Psoas muscle (tissue), 8 donors: ENCODE data around the gene RARB. TPM values are rescaled to one million over a fixed set of nuclear protein-coding genes. Genes with fewer than 3 reads are reported as not detected.

Source experiments
- ATAC-seq, 4 donors: fragments of 200-7000 bp; cut with Tn5 transposase; one replicate each; pipeline ENCODE4 v1.9.1; 2020; ENCODE audit warnings: moderate library complexity in 3 of 4, mild to moderate bottlenecking in 2 of 4
- DNase-seq, 2 donors: peaks; one replicate each; pipeline ENCODE4 v3.0.0-alpha.2; 2020
- H3K27ac ChIP-seq: fragments of 200-600 bp; one replicate; pipeline ENCODE4 v1.8.0; 2022
- H3K27me3 ChIP-seq, 3 donors: fragments of 200-600 bp in 1 of 3; one replicate each; pipeline versions ENCODE4 v1.6.1 to v1.8.0; 2013 to 2022; ENCODE audit warnings: low read length in 2 of 3, mild to moderate bottlenecking in 2 of 3, moderate library complexity in 1 of 3; ENCODE audit not compliant: insufficient read depth in 3 of 3
- H3K36me3 ChIP-seq, 2 donors: fragments of 200-600 bp in 1 of 2; one replicate each; pipeline versions ENCODE4 v1.6.1 to v1.8.0; 2013 to 2022; ENCODE audit warnings: low read depth in 1 of 2, mild to moderate bottlenecking in 1 of 2, moderate library complexity in 1 of 2; ENCODE audit not compliant: insufficient read depth in 1 of 2
- H3K4me1 ChIP-seq: fragments of 200-600 bp; one replicate; pipeline ENCODE4 v1.8.0; 2022
- H3K4me3 ChIP-seq: fragments of 200-600 bp; one replicate; pipeline ENCODE4 v1.8.0; 2022; ENCODE audit warnings: mild to moderate bottlenecking
- H3K9me3 ChIP-seq: fragments of 200-600 bp; one replicate; pipeline ENCODE4 v1.8.0; 2022
- WGBS, 3 donors: extraction: QIAGEN DNeasy Blood & Tissue Kit; methylation state at CpG; one replicate each; pipeline versions ENCODE4 v1.1.6 to v1.1.7; 2013; 5-methylcytosine and 5-hydroxymethylcytosine counted together
- intact Hi-C, 2 donors: fragments of 100-400 bp; cut with DNase I; formaldehyde crosslinking; loops; one replicate each; pipeline versions ENCODE4 v1.11.0 to v1.14.2; 2022
- polyA plus RNA-seq, 3 donors: library from polyadenylated mRNA; stranded (reverse); fragments of 200-250 nt; gene quantifications; one replicate each; pipeline ENCODE4 v1.2.3, GENCODE V29; 2013
- total RNA-seq, 4 donors: library from RNA; stranded (reverse); fragmentation: NEBNext Ultra II Directional in 2 of 4; extraction: Animal tissue kit (Norgen Biotek cat#: 25700) in 2 of 4; gene quantifications; one replicate each; pipeline versions ENCODE4 v1.2.1 to v1.2.4, GENCODE V29; 2021 to 2023
- TF ChIP-seq, protein P1 (sequence below): fragments of 200-600 bp; IDR thresholded peaks from one replicate; pipeline ENCODE4 v1.8.0; 2022; ENCODE audit warnings: antibody characterized with exemption
- donor health status: healthy with polysubstance abuse.
- donor health status: DM: no; HTN: no; CAD: no; lungs with moderate emphysema.
- donor health status: Bipolar disorder and iron deficiency.
- donor health status: healthy.
- donor health status: DM: yes; HTN: yes; CAD: no.
- donor health status: DM: no; HTN: no; CAD: no.
- donor health status: DM: no; HTN: no; CAD: no.
- donor health status: DM: yes; HTN: yes; CAD: no.

Gene RARB
- total and polyA plus RNA-seq, 7 donors: 1.1 to 5.4 (median 1.9) TPM

GRCh38 chr3:25444273-25444672, 16.2 kb downstream of the RARB start:
- no peak for ATAC-seq
- peaks cover 7% of the 10 kb centered on the region for H3K4me1 ChIP-seq

DNA sequence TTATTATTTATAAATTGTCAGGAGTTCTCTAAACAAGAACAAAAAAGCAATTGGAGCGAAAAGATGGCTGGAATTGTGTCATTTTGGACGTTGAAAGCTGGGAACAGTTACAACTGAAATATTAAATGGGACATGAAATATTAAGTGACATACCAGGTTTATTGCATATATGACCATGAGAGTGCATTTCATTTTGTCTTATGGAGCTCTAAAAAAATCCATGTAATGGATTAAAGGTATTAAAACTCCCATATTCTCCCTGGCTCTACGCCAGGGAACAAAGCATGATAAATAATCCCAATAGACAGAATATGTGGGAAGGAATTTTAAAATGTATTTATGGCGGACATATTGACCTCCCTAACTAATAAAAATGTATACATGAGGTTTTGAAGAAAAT, 17.7 kb downstream of the RARB start:
- Histone ChIP-seq H3K9me3 (no peaks in the 10 kb centered on the region), H3K4me3 (no peak overlapping the region), H3K4me1 (peaks cover 19% of the 10 kb centered on the region), H3K36me3 (no peaks in the 10 kb centered on the region), H3K27me3 (no peaks in the 10 kb centered on the region), H3K27ac (no peak overlapping the region)
- ATAC-seq (no peak), DNase-seq (no peak)
- 68 to 75% (median 70%) methylated on average over 4 of the region's 4 CpGs for WGBS, 3 donors
- TF ChIP-seq, protein P1, sequence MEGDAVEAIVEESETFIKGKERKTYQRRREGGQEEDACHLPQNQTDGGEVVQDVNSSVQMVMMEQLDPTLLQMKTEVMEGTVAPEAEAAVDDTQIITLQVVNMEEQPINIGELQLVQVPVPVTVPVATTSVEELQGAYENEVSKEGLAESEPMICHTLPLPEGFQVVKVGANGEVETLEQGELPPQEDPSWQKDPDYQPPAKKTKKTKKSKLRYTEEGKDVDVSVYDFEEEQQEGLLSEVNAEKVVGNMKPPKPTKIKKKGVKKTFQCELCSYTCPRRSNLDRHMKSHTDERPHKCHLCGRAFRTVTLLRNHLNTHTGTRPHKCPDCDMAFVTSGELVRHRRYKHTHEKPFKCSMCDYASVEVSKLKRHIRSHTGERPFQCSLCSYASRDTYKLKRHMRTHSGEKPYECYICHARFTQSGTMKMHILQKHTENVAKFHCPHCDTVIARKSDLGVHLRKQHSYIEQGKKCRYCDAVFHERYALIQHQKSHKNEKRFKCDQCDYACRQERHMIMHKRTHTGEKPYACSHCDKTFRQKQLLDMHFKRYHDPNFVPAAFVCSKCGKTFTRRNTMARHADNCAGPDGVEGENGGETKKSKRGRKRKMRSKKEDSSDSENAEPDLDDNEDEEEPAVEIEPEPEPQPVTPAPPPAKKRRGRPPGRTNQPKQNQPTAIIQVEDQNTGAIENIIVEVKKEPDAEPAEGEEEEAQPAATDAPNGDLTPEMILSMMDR: no peak
- intact Hi-C loops: loop anchor here in 1 of 2 donors (5.0 kb wide), 2 partner anchors 67 to 132 kb away; no protein-coding TSS in a partner anchor

More at GRCh38 chr3:25444273-25444672, 16.2 kb downstream of the RARB start:
- H3K27ac ChIP-seq: peak overlapping the region; percentile 15
- 57 to 74% (median 68%) methylated on average over 2 of the region's 2 CpGs for WGBS, 3 donors
- intact Hi-C loops: loop anchor here (5.0 kb wide), 1 partner anchor 148 kb away; no protein-coding TSS in a partner anchor
- TF ChIP-seq, protein P1: no peak
- no peaks in the 10 kb centered on the region for H3K36me3 ChIP-seq
- no peaks in the 10 kb centered on the region for H3K9me3 ChIP-seq
- H3K4me3 ChIP-seq: no peak overlapping the region
- DNase-seq: no peak
- H3K27me3 ChIP-seq: no peaks in the 10 kb centered on the region

GRCh38 chr3:25447285-25447684, 19.2 kb downstream of the RARB start:
- intact Hi-C loops: loop anchor here in 1 of 2 donors (5.0 kb wide), 2 partner anchors 65 to 130 kb away; no protein-coding TSS in a partner anchor

DNA sequence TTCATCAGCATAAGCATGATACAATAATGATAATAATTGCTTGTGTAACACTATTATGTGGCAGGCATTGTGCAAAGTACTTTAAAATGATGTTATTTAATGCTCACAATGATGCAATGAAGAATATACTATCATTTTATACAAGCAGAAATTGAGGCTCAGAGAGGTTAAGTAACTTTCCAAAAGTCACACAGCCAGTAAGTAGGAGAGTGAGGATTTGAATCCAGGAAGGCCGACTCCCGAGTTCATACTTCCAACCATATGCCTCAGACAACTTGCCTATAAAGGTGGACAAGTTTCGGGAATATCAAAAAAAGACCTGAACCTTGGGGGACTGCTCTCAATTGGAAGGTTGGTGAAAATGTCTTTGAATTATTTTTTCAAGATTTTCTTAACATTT, 19.9 kb downstream of the RARB start:
- Histone ChIP-seq H3K4me1 (peaks cover 36% of the 10 kb centered on the region), H3K27me3 (no peaks in the 10 kb centered on the region), H3K4me3 (no peak overlapping the region), H3K27ac (peak overlapping the region; percentile 74), H3K36me3 (no peaks in the 10 kb centered on the region), H3K9me3 (no peaks in the 10 kb centered on the region)
- 92 to 97% (median 93%) methylated on average over 3 of the region's 3 CpGs for WGBS, 3 donors
- ATAC-seq (no peak), DNase-seq (no peak)
- intact Hi-C loops: loop anchor here in 1 of 2 donors (5.0 kb wide), 2 partner anchors 64 to 129 kb away; no protein-coding TSS in a partner anchor
- TF ChIP-seq, protein P1: no peak

More at GRCh38 chr3:25447285-25447684, 19.2 kb downstream of the RARB start:
- Histone ChIP-seq H3K4me1 (peaks cover 30% of the 10 kb centered on the region), H3K36me3 (no peaks in the 10 kb centered on the region), H3K27me3 (no peaks in the 10 kb centered on the region), H3K27ac (no peak overlapping the region), H3K4me3 (no peak overlapping the region), H3K9me3 (no peaks in the 10 kb centered on the region)
- WGBS, 3 donors: 91 to 94% (median 93%) methylated on average over 3 of the region's 3 CpGs
- no peak for DNase-seq
- no peak for ATAC-seq
- TF ChIP-seq, protein P1: no peak
